ENCODE measurements around the gene BARX2. TPM values are rescaled to one million over a fixed set of nuclear protein-coding genes. Genes with fewer than 3 reads are reported as not detected.
A peak's percentile ranks its signal among the peaks of the same experiment; 100 is the strongest.

Gene BARX2
- total RNA-seq, 1 experiment from 2014 or later: 13.4 TPM

- H2AFZ ChIP-seq: peak overlapping the region; percentile 99
- peak in 1 of 2 experiments; percentile 69 for DNase-seq
- H3K9me3 ChIP-seq (ENCODE audit: insufficient read depth, low read depth): no peaks in the 10 kb centered on the region
- H3K27me3 ChIP-seq (ENCODE audit: insufficient read depth, low read depth): peaks cover 9% of the 10 kb centered on the region; the same call in 1 of the 2 replicates
- no TSS peak for BruUV-seq (replicated peaks)
- no peaks in the 10 kb centered on the region for H3K36me3 ChIP-seq (ENCODE audit: low read depth)
- CTCF ChIA-PET: interaction anchor here (0.7 to 1.5 kb wide), 3 partner anchors 59 to 353 kb away, joined by 3 to 11 read pairs (median 5); no protein-coding TSS in a partner anchor
- peaks cover 57% of the 10 kb centered on the region for H3K79me2 ChIP-seq (ENCODE audit: low read depth)
- peaks cover 33% of the 10 kb centered on the region for H3K4me1 ChIP-seq (replicated peaks; ENCODE audit: insufficient read depth)
- H3F3A ChIP-seq (ENCODE audit: insufficient read depth, low read depth): peaks cover 5% of the 10 kb centered on the region; the same call in 1 of the 2 replicates
- H4K20me1 ChIP-seq (ENCODE audit: insufficient read depth): no peaks in the 10 kb centered on the region
- H3K4me3 ChIP-seq: peak overlapping the region; percentile 95
- no peaks in the 10 kb centered on the region for H3K9me2 ChIP-seq (ENCODE audit: insufficient read depth)
- peak overlapping the region; percentile 90 for H3K27ac ChIP-seq
- POLR2A ChIA-PET (ENCODE audit: unreplicated experiment): interaction anchor here (0.7 kb wide), 2 partner anchors 118 to 351 kb away, joined by 3 to 4 read pairs; no protein-coding TSS in a partner anchor
- intact Hi-C loops (cut with micrococcal nuclease; ENCODE audit: unreplicated experiment): loop anchor here (2.0 to 10.0 kb wide), 6 partner anchors 64 to 374 kb away; no protein-coding TSS in a partner anchor
- TF ChIP-seq CTCF (conservative IDR thresholded peaks at IDR 0.05) (no peak), EZH2 (IDR thresholded peaks at IDR 0.05; ENCODE audit: low read depth) (no peak)
- peak overlapping the region; percentile 99 for H3K4me2 ChIP-seq
Measured at GRCh38 chr11:129376658-129377341, 1.2 kb downstream of the BARX2 start.

- POLR2A ChIA-PET (ENCODE audit: unreplicated experiment): interaction anchor here (0.6 kb wide), 1 partner anchor 487 kb away, joined by 3 read pairs; no protein-coding TSS in a partner anchor
- peak overlapping the region; percentile 95 for H3K4me3 ChIP-seq
Measured at GRCh38 chr11:129377739-129378138, 2.1 kb downstream of the BARX2 start.

More at GRCh38 chr11:129377739-129378138, 2.1 kb downstream of the BARX2 start:
- CTCF ChIA-PET: no interaction called here
- Histone ChIP-seq H3K36me3 (ENCODE audit: low read depth) (no peaks in the 10 kb centered on the region), H3K9me3 (ENCODE audit: insufficient read depth, low read depth) (no peaks in the 10 kb centered on the region), H3K9me2 (ENCODE audit: insufficient read depth) (no peaks in the 10 kb centered on the region), H2AFZ (peak overlapping the region; percentile 46; the same call in 1 of the 2 replicates), H3K27ac (no peak overlapping the region), H4K20me1 (ENCODE audit: insufficient read depth) (no peaks in the 10 kb centered on the region), H3K4me1 (replicated peaks; ENCODE audit: insufficient read depth) (peaks cover 33% of the 10 kb centered on the region), H3K79me2 (ENCODE audit: low read depth) (peaks cover 64% of the 10 kb centered on the region), H3F3A (ENCODE audit: insufficient read depth, low read depth) (peaks cover 5% of the 10 kb centered on the region; the same call in 1 of the 2 replicates), H3K27me3 (ENCODE audit: insufficient read depth, low read depth) (0 out of 2 replicates have a peak, but pooled peaks cover under 1% of the 10 kb centered on the region), H3K4me2 (peak overlapping the region; percentile 99)
- no peak for DNase-seq
- intact Hi-C loops (cut with micrococcal nuclease; ENCODE audit: unreplicated experiment): loop anchor here (2.0 to 10.0 kb wide), 6 partner anchors 63 to 373 kb away; no protein-coding TSS in a partner anchor
- BruUV-seq (replicated peaks): no TSS peak
- TF ChIP-seq EZH2 (IDR thresholded peaks at IDR 0.05; ENCODE audit: low read depth) (no peak), CTCF (conservative IDR thresholded peaks at IDR 0.05) (no peak)

Measured in PC-9 (cell line).